GM21390 (cell line): ENCODE data around the gene VAV2.
"Not testable (repeated sequence)": the region's sequence is repeated elsewhere in the genome, so short reads cannot be mapped to it uniquely, and the experiment has no call there.

Experiments
- ATAC-seq: cut with Tn5 transposase; IDR thresholded peaks from one replicate; pipeline ENCODE4 v1.9.1; 2021; ENCODE audit not compliant: unreplicated experiment

VAV2 gene

DNA sequence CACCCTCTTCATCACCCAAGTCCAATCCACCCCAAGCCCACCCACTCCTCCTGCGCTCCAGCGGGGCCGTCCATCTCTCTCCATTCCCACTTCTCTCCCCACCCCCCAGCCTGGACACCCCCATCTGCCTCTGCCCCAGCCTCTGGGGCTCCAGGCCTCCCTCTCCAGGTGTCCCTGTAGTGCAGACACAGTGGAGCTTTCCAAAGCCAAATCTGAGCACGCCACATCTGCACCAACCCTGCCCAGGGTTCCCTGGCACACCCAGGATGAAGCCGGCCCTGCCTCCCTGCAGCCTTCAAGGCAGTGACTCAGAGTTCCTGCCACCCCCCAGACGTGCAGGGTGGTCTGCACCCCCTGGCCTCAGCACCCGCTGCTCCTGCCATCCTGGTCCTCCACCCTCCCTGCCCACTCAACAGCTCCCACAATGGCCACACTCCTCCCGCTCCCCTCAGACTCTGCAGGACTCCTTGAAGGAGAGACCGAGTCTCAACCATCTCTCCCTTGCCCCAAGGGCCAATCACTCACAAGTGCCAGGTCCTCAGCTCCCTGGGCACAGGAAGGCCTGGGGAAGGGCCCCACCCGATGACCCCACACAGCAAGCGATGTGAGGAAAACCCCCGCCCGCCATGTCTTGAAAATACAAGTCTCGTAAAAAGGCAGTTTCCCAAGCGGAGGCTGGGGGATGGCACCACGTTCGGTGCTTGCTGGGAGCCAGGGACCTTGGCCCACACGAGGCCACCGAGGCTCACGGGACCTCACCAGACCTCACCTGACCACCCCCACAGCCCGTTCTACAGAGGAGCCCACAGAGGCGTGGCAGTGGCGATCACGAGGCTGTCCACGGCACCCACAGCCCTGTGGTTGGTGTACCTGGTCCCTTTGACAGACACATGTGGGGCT is 22.2 kb downstream of the VAV2 start:
- no peak for ATAC-seq

DNA sequence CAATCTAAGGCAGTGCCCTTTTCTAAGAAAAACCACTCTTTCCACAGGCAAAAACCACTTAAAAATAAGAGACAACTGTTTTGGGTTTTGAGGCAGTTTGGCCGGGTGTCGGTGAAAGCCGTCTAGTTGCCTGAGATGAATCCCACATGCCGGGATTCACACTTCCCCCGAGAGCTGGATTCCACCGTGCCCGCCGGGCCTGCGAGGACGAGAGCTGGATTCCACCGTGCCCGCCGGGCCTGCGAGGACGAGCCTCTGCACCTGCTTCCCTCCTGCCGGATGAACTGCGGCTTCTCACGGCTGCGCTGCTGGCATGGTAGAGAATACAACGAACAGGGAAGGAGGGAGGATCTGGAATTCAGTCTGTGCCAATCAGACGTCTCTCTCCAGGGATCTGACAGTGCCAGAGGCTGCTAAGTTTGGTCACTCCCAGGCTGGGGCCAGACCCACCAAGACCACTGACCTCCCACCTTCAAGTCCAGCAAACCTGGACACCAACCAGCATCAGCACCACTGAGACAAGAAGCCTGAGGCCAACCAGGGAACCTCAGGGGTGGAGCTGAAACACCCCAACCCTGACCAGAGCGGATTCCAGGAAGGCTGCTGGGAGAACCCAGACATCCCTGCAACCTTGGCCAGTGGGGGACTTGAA is 23.0 kb downstream of the VAV2 start:
- no peak for ATAC-seq

DNA sequence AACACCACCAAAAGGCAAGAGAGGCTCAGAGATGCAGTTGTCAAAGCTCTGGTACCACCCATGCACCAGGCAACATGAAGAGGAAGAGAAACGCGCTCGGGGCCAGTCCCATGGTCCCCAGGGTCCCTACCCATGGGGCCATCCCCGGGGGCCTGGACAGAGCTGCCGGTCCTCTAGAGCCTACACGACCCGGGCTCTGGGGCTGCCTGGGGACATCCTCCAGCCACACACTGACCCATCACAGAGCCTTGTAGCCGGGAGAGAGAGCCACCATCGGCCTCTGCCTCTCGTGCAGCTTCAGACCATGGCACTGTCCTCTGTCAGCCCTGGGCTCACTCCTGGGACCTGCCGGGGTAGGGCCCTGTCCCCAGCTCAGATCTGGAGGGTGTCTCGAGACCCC is 23.7 kb downstream of the VAV2 start:
- ATAC-seq: no peak

DNA sequence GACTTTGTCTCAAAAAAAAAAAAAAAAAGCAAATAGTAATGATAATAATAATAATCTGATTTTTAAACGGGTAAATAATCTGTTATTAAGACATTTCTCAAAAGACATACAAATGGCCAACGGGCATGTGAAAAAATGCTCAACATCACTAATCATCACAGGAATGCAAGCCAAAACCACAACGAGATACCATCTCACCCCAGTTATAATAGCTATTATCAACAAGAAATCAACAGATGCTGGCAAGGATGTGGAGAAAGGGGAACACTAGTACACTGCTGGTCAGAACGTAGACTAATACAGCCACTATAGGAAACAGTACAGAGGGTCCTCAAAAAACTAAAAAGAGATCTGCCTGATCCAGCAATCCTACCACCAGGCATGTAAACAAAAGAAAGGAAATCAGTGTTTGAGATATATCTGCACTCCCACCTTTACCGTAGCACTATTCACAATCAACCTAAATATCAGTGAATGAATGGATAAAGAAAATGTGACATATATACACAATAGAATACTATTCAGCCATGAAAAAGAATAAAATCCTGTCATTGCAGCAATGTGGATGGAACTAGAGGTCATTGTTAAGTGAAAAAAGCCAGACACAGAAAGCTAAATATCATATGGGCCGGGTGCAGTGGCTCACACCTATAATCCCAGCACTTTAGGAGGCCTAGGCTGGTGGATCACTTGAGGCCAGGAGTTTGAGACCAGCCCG is 24.9 kb downstream of the VAV2 start:
- no peak for ATAC-seq

DNA sequence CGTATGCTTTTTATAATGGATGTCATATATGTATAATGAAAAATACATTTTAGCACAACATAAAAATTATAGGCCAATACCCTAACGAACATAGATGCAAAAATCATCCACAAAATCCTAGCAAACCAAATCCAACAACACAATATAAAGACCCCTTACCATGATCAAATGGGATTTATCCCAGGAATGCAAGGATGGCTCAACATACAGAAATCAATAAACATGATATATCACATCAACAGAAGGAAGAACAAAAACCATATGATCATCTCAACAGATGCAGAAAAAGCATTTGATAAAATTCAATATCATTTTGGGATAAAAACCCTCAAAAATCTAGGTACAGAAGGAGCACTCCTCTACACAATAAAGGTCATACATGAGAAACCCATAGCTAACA is 27.7 kb downstream of the VAV2 start:
- no peak for ATAC-seq

DNA sequence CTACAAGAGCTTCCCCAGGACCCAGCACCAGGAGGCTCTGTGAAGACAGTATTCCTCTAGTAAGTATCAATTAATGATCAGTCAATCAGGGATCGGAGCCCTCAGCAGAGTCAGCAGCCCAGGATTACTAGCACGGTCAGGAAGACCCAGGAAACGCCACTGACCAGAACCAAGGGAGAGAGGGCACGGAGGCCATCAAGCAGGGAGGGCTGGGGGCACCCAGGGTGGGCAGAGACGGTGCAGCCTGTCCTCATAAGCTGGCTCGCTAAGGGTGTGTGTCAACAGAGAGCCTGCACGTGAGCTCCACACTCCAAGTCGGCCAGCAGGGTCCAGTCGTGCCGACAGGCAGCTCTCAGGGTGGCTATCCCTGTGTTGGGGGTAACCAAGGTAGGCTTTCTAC is 29.0 kb downstream of the VAV2 start:
- no peak for ATAC-seq

DNA sequence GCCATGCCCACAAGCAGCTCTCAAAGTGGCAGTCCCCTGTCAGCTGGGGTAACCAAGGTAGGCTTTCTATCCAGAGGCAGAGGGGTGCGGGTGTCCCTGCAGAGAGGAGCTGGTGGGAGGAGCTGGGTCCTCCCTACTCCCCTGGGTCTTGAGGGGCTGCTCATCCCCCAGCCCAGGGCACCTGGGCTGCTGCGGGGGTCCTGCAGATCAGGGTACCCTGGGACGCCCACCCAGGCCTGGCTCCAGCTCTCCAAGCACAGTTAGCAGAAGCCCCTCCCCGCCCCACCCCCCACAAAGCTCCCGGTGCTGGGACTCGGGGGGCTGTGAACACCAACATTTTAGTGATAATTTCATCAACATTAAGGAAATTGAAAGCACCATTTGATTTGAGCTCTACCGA is 29.8 kb downstream of the VAV2 start:
- ATAC-seq: no peak

DNA sequence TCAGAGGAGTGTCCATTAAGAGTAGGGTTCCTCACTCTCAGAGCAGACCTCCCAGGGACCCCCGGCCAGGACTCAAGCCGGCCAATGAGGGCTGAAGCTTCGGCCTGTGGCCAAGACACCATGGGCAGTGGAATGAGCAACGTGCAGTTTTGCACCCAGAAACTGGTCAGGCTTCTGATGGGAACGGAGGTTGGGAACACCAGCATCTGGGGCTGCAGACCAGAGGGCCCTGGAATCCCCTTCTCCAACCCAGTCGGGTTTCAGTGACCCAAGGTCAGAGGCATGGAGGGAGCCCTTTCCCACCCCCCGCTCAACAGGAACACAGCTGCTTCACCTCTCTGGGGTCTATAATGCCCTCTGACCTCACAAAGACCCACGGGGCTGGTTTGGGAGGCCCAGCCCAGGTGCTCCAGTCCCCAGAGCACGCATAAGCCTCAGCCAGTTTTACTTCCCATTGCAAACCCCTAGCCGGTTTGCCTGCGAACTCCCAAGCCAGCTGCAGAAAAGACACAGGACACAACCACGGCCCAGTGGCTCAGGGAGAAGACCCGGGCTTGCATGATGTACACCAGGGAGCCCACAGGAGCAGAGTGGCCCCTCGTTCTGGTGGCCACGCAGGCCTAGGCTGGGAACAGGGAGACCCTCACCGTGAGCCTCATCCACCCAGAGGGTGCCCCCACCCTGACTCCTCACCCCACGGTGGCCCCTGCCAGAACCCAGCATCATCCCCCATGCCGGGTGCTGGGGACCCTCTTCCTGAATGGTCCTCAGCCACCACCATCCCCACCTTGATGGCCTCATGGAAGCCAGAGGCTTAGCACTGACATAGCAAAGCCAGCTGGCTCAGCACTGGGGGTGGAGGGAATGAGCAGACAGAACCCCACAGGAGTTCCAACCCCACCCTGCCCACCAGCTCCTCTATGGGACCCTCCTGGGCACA is 30.6 kb downstream of the VAV2 start:
- no peak for ATAC-seq

DNA sequence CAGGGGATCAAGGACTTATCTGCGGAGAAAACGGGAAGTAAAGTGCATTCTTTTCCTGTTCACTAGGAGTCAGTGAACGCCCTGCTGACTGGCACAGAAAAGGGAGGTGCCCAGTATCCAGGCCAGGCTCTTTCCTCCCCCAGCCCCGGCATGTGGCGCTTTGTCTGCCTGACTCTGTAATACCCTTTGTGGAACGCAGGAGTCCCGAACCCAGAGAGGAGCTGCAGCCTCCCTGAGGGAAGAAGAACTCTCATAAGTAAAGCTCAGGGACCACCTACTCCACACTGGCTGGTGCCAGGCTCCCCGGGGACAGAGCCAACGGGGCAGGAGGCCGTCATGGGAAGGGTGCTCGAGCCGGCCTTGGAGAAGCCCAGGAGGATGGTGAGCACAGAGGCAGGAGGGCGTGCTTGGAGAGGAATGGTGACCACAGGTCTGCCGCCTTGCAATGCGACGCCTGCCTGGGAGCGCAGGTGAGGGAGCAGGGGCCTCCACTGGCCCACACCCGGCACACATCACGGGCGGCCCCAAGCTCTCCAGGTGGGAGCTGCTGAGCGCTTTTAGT is 31.5 kb downstream of the VAV2 start:
- no peak for ATAC-seq

DNA sequence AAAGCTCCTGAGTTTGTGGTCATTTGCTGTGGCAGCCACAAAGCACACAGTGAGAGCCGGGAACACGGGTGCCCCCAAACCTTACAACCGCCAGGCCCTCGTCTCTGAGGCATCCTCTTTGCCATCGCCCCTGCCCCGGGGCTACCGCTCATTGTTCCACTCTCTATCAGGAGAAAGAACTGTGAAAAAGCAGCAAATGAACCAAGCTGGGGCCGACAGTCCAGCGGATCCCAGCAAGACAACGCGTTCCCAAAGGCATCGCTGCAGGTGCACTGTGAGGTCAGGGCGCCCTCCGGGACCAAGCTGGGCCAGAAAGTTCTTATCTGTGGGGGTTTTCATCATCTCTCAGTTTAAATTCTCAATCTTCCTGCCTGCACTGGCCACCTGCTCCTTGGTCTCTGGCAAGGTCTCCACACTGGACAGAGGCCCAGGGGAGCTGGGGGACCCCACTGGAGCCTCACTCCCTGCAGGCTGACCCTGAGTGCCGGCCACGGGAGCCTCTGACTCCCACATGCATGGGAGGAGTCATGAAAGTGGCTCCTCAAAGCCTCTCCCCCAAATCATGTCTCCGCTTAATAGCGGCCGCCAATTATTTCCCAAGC is 32.1 kb downstream of the VAV2 start:
- no peak for ATAC-seq

DNA sequence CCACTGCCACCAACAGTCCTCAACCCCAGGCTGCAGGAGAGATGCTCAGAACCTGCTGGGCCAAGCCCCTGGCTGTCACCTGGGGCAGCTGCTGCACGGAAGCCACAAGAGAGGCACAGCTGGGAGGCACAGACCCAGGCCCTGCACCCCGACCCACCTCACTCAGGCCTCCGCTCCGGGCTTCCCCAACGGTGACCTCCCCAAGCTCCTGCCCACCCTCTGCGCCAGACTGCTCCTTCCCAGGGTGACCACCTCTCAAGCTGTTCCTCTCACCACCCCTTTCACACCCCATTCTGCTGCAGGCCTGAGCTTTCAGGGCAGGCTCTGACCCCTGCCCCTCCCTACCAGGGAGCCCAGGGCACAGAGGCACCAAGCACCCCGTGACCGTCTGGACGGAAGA is 33.0 kb downstream of the VAV2 start:
- no peak for ATAC-seq

DNA sequence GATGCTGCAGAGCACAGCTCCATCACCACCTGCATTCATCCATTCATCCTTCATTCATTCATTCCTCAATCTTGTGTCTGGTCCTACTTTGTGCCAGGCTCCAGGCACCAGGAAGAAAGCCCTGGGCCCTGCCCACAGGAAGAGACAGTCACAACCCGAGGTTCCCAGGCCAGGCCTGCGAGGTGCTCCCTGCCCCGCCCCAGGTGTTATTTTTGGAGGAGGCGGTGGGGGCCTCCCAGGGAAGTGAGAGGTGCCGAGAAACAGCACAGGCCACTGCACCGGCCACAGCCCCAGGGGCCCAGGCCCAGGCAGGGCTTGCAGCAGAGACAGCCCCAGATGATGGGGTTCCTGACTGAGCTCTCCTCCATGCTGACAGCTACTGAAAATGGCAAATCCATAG is 33.4 kb downstream of the VAV2 start:
- ATAC-seq: peak; percentile 41

DNA sequence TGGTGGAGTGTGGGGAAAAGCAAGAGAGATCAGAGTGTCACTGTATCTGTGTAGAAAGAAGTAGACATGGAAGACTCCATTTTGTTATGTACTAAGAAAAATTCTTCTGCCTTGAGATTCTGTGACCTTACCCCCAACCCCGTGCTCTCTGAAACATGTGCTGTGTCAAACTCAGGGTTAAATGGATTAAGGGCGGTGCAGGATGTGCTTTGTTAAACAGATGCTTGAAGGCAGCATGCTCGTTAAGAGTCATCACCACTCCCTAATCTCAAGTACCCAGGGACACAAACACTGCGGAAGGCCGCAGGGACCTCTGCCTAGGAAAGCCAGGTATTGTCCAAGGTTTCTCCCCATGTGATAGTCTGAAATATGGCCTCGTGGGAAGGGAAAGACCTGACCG is 34.4 kb downstream of the VAV2 start:
- not testable (repeated sequence) for ATAC-seq

DNA sequence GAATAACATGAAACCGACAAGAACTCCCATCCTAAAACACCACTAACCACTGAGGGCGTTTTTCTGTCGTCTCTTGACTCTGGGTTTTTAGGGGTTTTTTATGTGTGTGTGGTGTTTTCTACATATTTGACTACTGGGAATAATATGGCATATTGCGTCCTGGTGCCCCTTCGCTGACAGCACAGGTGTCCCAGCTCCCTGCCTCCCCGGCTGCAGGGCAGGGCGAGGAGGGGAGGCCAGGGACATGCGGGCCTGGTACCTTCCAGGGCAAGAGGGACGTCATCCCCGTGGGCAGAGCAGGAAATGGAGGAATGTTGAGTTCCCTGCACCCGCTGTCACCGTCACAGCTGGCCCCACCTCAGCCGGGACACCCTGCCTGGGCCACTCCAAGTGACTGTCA is 34.8 kb downstream of the VAV2 start:
- no peak for ATAC-seq

DNA sequence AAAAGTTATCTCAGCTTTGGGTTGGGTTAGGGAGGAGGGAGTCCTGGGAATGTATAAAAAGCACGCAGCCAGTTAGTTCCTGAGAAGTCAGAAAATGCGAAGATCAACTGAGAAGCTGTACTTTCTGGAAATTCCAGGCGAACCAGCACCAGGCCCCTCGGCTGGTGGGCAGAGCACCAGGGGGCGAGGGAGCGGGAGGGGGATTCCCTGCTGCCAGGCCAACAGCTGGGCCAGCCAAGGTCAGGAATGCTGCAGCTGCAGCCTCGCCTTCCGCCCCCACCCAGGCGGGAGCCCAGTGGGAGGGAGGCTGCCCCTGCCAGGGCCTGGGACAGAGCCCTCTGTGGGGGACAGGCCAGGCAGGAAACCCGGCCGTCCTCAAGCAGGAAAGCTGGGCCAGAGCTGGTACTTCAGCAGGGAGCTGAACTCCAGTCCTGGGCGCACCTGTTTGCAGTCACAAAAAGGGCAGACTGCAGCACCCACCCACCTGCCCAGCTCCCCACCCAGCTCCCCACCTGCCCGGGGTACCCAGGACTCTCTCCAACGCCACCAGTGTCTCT is 35.5 kb downstream of the VAV2 start:
- ATAC-seq: no peak

DNA sequence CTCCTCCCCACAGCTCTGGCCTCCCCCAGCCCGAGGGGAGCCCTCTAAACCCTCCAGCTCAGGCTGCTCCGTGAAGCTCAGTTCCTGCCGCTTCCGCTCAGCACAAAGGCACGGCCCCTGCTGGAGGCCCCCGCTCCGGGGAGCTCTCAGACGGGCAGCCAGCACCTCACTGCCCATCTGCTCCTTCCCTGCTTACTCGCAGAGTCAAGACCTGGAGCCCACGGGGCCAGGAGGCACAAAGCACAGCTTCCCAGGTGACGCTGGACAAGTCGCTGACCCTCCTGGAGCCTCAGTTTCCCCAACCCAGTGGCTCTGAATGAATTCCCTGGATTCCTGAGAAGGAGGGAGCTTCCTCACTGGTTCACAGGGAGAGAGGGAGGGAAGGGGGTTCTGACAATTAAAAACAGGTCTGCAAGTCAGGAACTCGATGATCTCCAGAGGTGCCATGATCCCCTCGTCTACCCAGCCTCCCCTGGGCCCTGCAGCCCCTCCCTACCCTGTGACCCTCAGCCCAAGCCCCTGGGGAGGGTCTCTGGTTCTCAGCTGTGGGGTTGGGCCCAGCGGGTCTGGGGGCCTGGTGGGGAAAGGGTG is 36.2 kb downstream of the VAV2 start:
- no peak for ATAC-seq

DNA sequence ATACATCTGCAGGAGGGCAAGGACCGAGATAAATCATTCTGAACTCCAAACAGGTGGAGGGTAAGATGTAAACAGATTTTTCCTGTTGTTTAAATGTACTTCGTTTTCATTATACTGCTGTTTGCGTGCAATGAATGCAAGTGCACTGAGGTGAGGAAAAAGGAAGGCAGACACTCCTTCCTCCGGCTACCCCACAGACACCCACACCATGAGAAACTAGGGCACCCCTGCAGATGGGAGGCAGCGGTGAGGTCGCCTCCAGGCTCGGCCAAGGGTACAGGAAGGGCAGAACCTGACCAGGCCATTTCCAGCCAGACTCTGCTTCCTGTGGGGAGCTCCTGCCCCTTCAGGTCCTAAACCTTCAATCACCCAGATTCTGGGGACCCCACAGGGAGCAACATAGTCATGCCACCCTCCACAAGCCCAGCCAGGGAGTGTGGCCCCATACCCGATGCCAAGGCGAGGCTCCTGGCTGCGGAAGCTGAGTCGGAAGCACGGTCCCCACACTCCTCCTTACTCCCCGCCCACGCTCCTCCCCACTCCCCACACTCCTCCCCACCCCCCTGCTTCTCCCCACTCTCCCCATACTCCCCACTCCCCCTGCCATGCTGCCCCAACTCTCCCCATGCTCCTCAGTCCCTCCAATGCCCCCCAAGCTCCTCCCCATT is 37.1 kb downstream of the VAV2 start:
- no peak for ATAC-seq

DNA sequence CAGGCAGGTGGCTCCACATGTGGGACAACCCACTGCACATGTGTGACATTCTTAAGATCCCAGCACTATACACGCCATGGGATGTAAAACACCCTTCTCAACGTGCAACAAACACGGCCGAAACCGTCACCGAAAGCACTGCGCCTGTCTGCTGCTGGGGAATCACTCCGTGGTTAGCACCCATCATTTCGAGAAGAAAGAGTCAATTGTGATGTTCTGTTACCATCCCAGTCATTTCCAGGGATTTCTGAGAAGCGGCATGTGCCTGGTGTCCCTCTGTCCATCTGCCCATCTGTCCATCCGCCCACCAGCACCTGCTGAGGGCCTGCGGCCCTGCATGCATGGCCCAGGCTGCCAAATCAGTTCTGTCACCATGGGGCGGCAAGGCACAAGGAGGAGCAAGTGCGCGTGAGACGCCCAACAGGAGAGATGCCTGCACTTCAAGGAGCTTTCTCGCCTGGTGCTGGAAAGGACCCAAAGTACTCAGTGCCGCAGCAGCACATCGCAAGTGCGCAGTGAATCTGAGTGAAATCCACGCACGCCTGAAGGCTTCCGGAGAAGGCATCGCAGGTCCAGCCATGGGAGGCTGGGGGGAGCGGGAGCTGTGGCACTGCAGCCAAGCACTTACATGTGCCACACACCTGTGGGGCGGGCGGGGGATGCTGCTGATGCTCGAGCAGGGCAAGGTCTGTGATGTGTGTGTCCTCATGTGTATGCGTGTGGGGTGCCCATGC is 38.0 kb downstream of the VAV2 start:
- peak; percentile 31 for ATAC-seq
